HUES6 (cell line): ENCODE data around the gene MYCBPAP.
A peak's percentile ranks its signal among the peaks of the same experiment; 100 is the strongest.

Experiments used
- H3K27ac ChIP-seq: 2 replicates; pipeline ENCODE4 v1.7.0; 2013; ENCODE audit warnings: low read depth, mild to moderate bottlenecking, low read length, inconsistent platforms
- H3K27me3 ChIP-seq: 2 replicates; pipeline ENCODE4 v1.6.1; 2013; ENCODE audit warnings: low read length; ENCODE audit not compliant: control insufficient read depth, insufficient read depth
- H3K36me3 ChIP-seq: 2 replicates; pipeline ENCODE4 v1.6.1; 2013; ENCODE audit warnings: low read length; ENCODE audit not compliant: control insufficient read depth, insufficient read depth
- H3K4me1 ChIP-seq: 2 replicates; pipeline ENCODE4 v1.6.1; 2013; ENCODE audit warnings: low read length; ENCODE audit not compliant: control insufficient read depth, insufficient read depth
- H3K4me3 ChIP-seq: 2 replicates; pipeline ENCODE4 v1.5.1; 2013; ENCODE audit warnings: low read depth, low read length
- H3K9ac ChIP-seq: one replicate; pipeline ENCODE4 v1.6.1; 2013; ENCODE audit warnings: mild to moderate bottlenecking, low read length
- H3K9me3 ChIP-seq: 2 replicates; pipeline ENCODE4 v1.6.1; 2013; ENCODE audit warnings: low read depth, low read length; ENCODE audit not compliant: control insufficient read depth, insufficient read depth

Gene MYCBPAP

DNA sequence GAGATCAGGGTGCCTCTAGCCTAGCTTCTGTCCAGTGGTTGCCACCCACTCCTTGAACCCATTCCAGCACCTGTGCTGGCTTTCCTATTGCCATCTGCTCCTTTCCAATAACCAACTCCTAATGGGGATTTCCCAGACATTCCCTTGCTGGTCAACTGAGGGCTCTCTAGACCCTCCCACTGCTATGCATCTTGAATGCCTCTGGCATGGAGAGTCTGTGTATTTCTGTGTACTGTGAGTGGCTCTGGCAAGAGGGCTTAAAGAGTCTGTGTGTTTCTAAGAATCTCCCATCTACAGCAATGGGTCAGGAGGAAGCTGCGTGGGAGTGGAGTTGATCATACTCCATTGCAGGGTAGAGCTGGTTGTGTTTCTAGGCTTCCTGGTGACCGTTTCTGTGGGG is 13.3 kb downstream of the MYCBPAP start:
- H3K9ac ChIP-seq: no peak overlapping the region
- no peaks in the 10 kb centered on the region for H3K36me3 ChIP-seq
- no peaks in the 10 kb centered on the region for H3K27me3 ChIP-seq
- peaks cover 6% of the 10 kb centered on the region; the same call in 1 of the 2 replicates for H3K4me1 ChIP-seq
- no peak overlapping the region for H3K4me3 ChIP-seq
- H3K9me3 ChIP-seq: no peaks in the 10 kb centered on the region
- H3K27ac ChIP-seq: no peak overlapping the region

GRCh38 chr17:50522766-50523165 is 14.5 kb downstream of the MYCBPAP start:
- no peaks in the 10 kb centered on the region for H3K27me3 ChIP-seq
- H3K4me3 ChIP-seq: no peak overlapping the region
- H3K36me3 ChIP-seq: no peaks in the 10 kb centered on the region
- no peaks in the 10 kb centered on the region for H3K9me3 ChIP-seq
- no peak overlapping the region for H3K27ac ChIP-seq
- no peak overlapping the region for H3K9ac ChIP-seq
- H3K4me1 ChIP-seq: peaks cover 6% of the 10 kb centered on the region; the same call in 1 of the 2 replicates

GRCh38 chr17:50523208-50523607 is 15.0 kb downstream of the MYCBPAP start:
- no peaks in the 10 kb centered on the region for H3K27me3 ChIP-seq
- H3K9ac ChIP-seq: no peak overlapping the region
- H3K27ac ChIP-seq: no peak overlapping the region
- H3K4me3 ChIP-seq: no peak overlapping the region
- H3K4me1 ChIP-seq: peaks cover 5% of the 10 kb centered on the region; the same call in 1 of the 2 replicates
- no peaks in the 10 kb centered on the region for H3K36me3 ChIP-seq
- H3K9me3 ChIP-seq: no peaks in the 10 kb centered on the region

DNA sequence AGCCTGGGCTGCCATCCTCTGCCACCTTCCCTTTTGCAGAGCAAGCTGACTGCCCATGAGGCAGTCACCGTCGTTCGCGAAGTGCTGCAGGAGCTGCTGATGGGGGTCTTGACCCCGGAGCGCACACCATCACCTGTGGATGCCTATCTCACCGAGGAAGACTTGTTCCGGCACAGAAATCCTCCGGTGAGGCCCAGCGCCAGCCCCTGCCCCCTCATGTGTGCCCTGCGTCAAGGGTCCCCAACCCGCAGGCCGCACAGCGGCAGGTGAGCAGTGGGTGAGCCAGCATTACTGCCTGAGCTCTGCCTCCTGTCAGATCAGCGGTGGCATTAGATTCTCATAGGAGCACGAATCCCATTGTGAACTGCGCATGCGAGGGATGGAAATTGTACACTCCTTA is 16.6 kb downstream of the MYCBPAP start:
- peaks cover 3% of the 10 kb centered on the region; the same call in 1 of the 2 replicates for H3K27me3 ChIP-seq
- H3K4me1 ChIP-seq: no peaks in the 10 kb centered on the region; the same call in 1 of the 2 replicates
- no peak overlapping the region for H3K27ac ChIP-seq
- no peaks in the 10 kb centered on the region for H3K36me3 ChIP-seq
- no peaks in the 10 kb centered on the region for H3K9me3 ChIP-seq
- no peak overlapping the region for H3K9ac ChIP-seq
- no peak overlapping the region for H3K4me3 ChIP-seq

GRCh38 chr17:50527155-50527762 is 19.0 kb downstream of the MYCBPAP start:
- peaks cover 17% of the 10 kb centered on the region for H3K27me3 ChIP-seq
- no peaks in the 10 kb centered on the region for H3K9me3 ChIP-seq

DNA sequence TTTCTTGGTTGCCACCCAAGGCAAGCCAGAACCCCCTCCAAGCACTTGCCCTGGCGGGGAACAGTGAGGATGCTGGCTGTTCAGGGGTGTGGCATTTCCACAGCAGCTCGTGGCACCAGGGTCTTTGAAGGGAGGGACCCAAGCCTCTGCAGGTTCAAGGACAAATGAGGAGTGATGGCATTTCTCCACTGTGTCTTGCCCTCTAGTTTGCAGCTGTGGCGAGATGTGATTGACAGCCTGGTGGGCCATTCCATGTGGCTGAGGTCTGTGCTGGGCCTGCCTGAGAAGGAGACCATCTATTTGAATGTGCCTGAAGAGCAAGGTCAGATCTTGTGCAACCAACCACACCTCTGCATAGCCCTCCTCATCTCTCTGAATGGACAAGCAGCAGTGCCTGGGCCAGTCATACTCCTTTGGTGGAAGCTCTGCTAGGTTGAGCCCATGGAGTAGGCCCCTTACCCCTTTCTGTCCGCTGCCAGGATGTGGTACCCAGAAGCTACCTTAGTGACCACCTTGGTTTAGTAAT is 19.8 kb downstream of the MYCBPAP start:
- H3K27me3 ChIP-seq: peaks cover 25% of the 10 kb centered on the region
- no peaks in the 10 kb centered on the region for H3K36me3 ChIP-seq
- no peak overlapping the region for H3K27ac ChIP-seq
- H3K4me3 ChIP-seq: no peak overlapping the region
- H3K4me1 ChIP-seq: peaks cover 7% of the 10 kb centered on the region
- no peak overlapping the region for H3K9ac ChIP-seq
- no peaks in the 10 kb centered on the region for H3K9me3 ChIP-seq

More at GRCh38 chr17:50527155-50527762, 19.0 kb downstream of the MYCBPAP start:
- Histone ChIP-seq H3K4me3 (no peak overlapping the region), H3K27ac (no peak overlapping the region), H3K4me1 (peaks cover 5% of the 10 kb centered on the region), H3K9ac (no peak overlapping the region), H3K36me3 (no peaks in the 10 kb centered on the region)

- Histone ChIP-seq H3K4me3 (no peak overlapping the region), H3K9me3 (no peaks in the 10 kb centered on the region), H3K9ac (no peak overlapping the region), H3K27ac (no peak overlapping the region), H3K36me3 (no peaks in the 10 kb centered on the region), H3K27me3 (peaks cover 43% of the 10 kb centered on the region), H3K4me1 (peaks cover 19% of the 10 kb centered on the region)
Measured at GRCh38 chr17:50529849-50530248, 21.6 kb downstream of the MYCBPAP start.

- H3K4me1 ChIP-seq: peaks cover 19% of the 10 kb centered on the region
- H3K36me3 ChIP-seq: no peaks in the 10 kb centered on the region
- no peak overlapping the region for H3K4me3 ChIP-seq
- H3K9ac ChIP-seq: no peak overlapping the region
- H3K9me3 ChIP-seq: no peaks in the 10 kb centered on the region
- H3K27me3 ChIP-seq: peaks cover 47% of the 10 kb centered on the region
- no peak overlapping the region for H3K27ac ChIP-seq
Measured at GRCh38 chr17:50531428-50532025, 23.3 kb downstream of the MYCBPAP start.

- no peaks in the 10 kb centered on the region for H3K9me3 ChIP-seq
- H3K9ac ChIP-seq: peak within 1 kb of the TSS; percentile 43
- H3K4me3 ChIP-seq: peak within 1 kb of the TSS; percentile 80
- no peak within 1 kb of the TSS for H3K27ac ChIP-seq
- no peaks in the 10 kb centered on the region for H3K36me3 ChIP-seq
- peaks cover 47% of the 10 kb centered on the region for H3K27me3 ChIP-seq
- H3K4me1 ChIP-seq: peaks cover 19% of the 10 kb centered on the region
Measured at GRCh38 chr17:50532452-50533024, 24.3 kb downstream of the MYCBPAP start, which contains the start of gene EPN3. TSS of gene EPN3 (plus strand) at chr17:50532735. CDS start at chr17:50536557, 3,822 bp downstream.

- peaks cover 47% of the 10 kb centered on the region for H3K27me3 ChIP-seq
- peaks cover 20% of the 10 kb centered on the region for H3K4me1 ChIP-seq
- H3K9me3 ChIP-seq: no peaks in the 10 kb centered on the region
- H3K27ac ChIP-seq: no peak overlapping the region
- no peaks in the 10 kb centered on the region for H3K36me3 ChIP-seq
- H3K4me3 ChIP-seq: peak overlapping the region; percentile 80
- peak overlapping the region; percentile 7 for H3K9ac ChIP-seq
Measured at GRCh38 chr17:50533185-50533584, 24.9 kb downstream of the MYCBPAP start.

GRCh38 chr17:50533720-50534148 is 25.5 kb downstream of the MYCBPAP start:
- Histone ChIP-seq H3K9ac (peak overlapping the region; percentile 7), H3K4me1 (peaks cover 26% of the 10 kb centered on the region), H3K36me3 (no peaks in the 10 kb centered on the region), H3K27ac (no peak overlapping the region), H3K4me3 (peak overlapping the region; percentile 80), H3K27me3 (peaks cover 47% of the 10 kb centered on the region), H3K9me3 (no peaks in the 10 kb centered on the region)
